ENCODE data around the gene TSPAN2. TPM values are rescaled to one million over a fixed set of nuclear protein-coding genes. Genes with fewer than 3 reads are reported as not detected.

The TSPAN2 gene
- total RNA-seq, result 10 to 100 TPM in 1 of 5 experiments, 1 to 10 TPM in 2, under 1 TPM in 1, not detected in 1; 0.30 to 12.0 (median 2.9) TPM
- polyA plus RNA-seq, result 1 to 10 TPM; 4.2 to 4.9 TPM
- total RNA-seq, result 2.3 reads per million, percentile 11 among the genes with 10 or more reads in this experiment

GRCh38 chr1:115089420-115090185, at the start of gene TSPAN2:
Gene TSPAN2, minus strand, starts transcription at chr1:115089503. Its CDS starts 71 bp downstream, at chr1:115089432.
- Mint-ChIP-seq H3K27me3 (peaks cover 0 to 29% (median 0%) of the 10 kb centered on the region in 5 donors), H3K4me3 (peak within 1 kb of the TSS; percentile 74 to 88 (median 84)), H3K36me3 (peaks cover 0 to 2% (median 0%) of the 10 kb centered on the region in 5 donors), H3K9me3 (peaks cover 0 to 3% (median 0%) of the 10 kb centered on the region in 11 donors), H3K27ac (peak within 1 kb of the TSS; percentile 7 to 93 (median 71)), H3K4me1 (peaks cover 10 to 54% (median 29%) of the 10 kb centered on the region in 7 donors)
- H3K9me3 ChIP-seq (ENCODE audit: control insufficient read depth in 2 of 3, low read length in 3 of 3), result no peaks in the 10 kb centered on the region
- peak within 1 kb of the TSS; percentile 69 for H3K27ac ChIP-seq (ENCODE audit: low read depth, low read length)
- ATAC-seq, result peak; percentile 90
- intact Hi-C loops (cut with micrococcal nuclease), result loop anchor here (1.0 to 10.0 kb wide), 5 partner anchors 10 to 1145 kb away; partner anchors contain the start of gene DENND2C (in 1 of the 2)
- H3K4me3 ChIP-seq (ENCODE audit: low read length), result peak within 1 kb of the TSS; percentile 76
- ChIA-PET POLR2A (interaction anchor here (0.9 to 1.0 kb wide), 2 partner anchors 10 to 24 kb away, joined by 3 to 4 read pairs; no protein-coding TSS in a partner anchor), CTCF (interaction anchor here (0.5 to 1.2 kb wide), 2 partner anchors 9 to 441 kb away, joined by 3 read pairs; no protein-coding TSS in a partner anchor)
- H3K4me1 ChIP-seq (ENCODE audit: control insufficient read depth in 2 of 2, insufficient read depth in 2 of 2, low read length in 2 of 2), result peaks cover 6 to 9% of the 10 kb centered on the region in 2 donors
- H3K27me3 ChIP-seq (ENCODE audit: control insufficient read depth in 2 of 2, insufficient read depth in 2 of 2, low read length in 2 of 2), result no peaks in the 10 kb centered on the region
- peak; percentile 43 to 63 (median 57) for DNase-seq
- no peaks in the 10 kb centered on the region for H3K36me3 ChIP-seq (ENCODE audit: control insufficient read depth in 2 of 3, insufficient read depth in 3 of 3, low read length in 3 of 3)

GRCh38 chr1:115138973-115139372, 49.7 kb upstream of the TSPAN2 start:
- peak; percentile 89 for ATAC-seq
- DNase-seq, result peak; percentile 25 to 63 (median 49)

GRCh38 chr1:115138271-115138670, 49.0 kb upstream of the TSPAN2 start:
- ATAC-seq (no peak), DNase-seq (no peak)
- Histone ChIP-seq H3K27ac (ENCODE audit: low read depth, low read length) (no peak overlapping the region), H3K9me3 (ENCODE audit: control insufficient read depth in 2 of 3, low read length in 3 of 3) (no peaks in the 10 kb centered on the region), H3K4me1 (ENCODE audit: control insufficient read depth in 2 of 2, insufficient read depth in 2 of 2, low read length in 2 of 2) (peaks cover 0 to 6% of the 10 kb centered on the region in 2 donors), H3K27me3 (ENCODE audit: control insufficient read depth in 2 of 2, insufficient read depth in 2 of 2, low read length in 2 of 2) (no peaks in the 10 kb centered on the region), H3K4me3 (ENCODE audit: low read length) (no peak overlapping the region), H3K36me3 (ENCODE audit: control insufficient read depth in 2 of 3, insufficient read depth in 3 of 3, low read length in 3 of 3) (no peaks in the 10 kb centered on the region)
- Mint-ChIP-seq H3K36me3 (no peaks in the 10 kb centered on the region), H3K4me3 (no peak overlapping the region), H3K4me1 (peaks cover 0 to 7% (median 4%) of the 10 kb centered on the region in 7 donors), H3K9me3 (no peaks in the 10 kb centered on the region), H3K27ac (no peak overlapping the region), H3K27me3 (peaks cover 5 to 31% (median 21%) of the 10 kb centered on the region in 5 donors)
- ChIA-PET CTCF (interaction anchor here (0.8 to 2.1 kb wide), 7 partner anchors 9 to 457 kb away, joined by 3 to 8 read pairs (median 3); no protein-coding TSS in a partner anchor), POLR2A (no interaction called here)
- intact Hi-C loops (cut with micrococcal nuclease), result loop anchor here (2.0 kb wide), 2 partner anchors 635 to 1459 kb away; no protein-coding TSS in a partner anchor

More at GRCh38 chr1:115138973-115139372, 49.7 kb upstream of the TSPAN2 start:
- Histone ChIP-seq H3K4me1 (ENCODE audit: control insufficient read depth in 2 of 2, insufficient read depth in 2 of 2, low read length in 2 of 2) (peaks cover 0 to 6% of the 10 kb centered on the region in 2 donors), H3K27ac (ENCODE audit: low read depth, low read length) (no peak overlapping the region), H3K27me3 (ENCODE audit: control insufficient read depth in 2 of 2, insufficient read depth in 2 of 2, low read length in 2 of 2) (no peaks in the 10 kb centered on the region), H3K4me3 (ENCODE audit: low read length) (no peak overlapping the region), H3K9me3 (ENCODE audit: control insufficient read depth in 2 of 3, low read length in 3 of 3) (no peaks in the 10 kb centered on the region), H3K36me3 (ENCODE audit: control insufficient read depth in 2 of 3, insufficient read depth in 3 of 3, low read length in 3 of 3) (no peaks in the 10 kb centered on the region)
- ChIA-PET POLR2A (no interaction called here), CTCF (interaction anchor here (0.6 to 1.5 kb wide), 5 partner anchors 9 to 330 kb away, joined by 3 to 5 read pairs (median 3); no protein-coding TSS in a partner anchor)
- intact Hi-C loops (cut with micrococcal nuclease), result loop anchor here (1.0 to 2.0 kb wide), 4 partner anchors 330 to 1458 kb away; no protein-coding TSS in a partner anchor
- Mint-ChIP-seq H3K9me3 (no peaks in the 10 kb centered on the region), H3K4me1 (peaks cover 0 to 7% (median 4%) of the 10 kb centered on the region in 7 donors), H3K27me3 (peaks cover 5 to 31% (median 21%) of the 10 kb centered on the region in 5 donors), H3K4me3 (peak overlapping the region; percentile 29 to 79 (median 58)), H3K27ac (no peak overlapping the region), H3K36me3 (no peaks in the 10 kb centered on the region)

GRCh38 chr1:115137191-115137590, 47.9 kb upstream of the TSPAN2 start:
- H3K27ac Mint-ChIP-seq, result no peak overlapping the region
- no peak for ATAC-seq
- DNase-seq, result no peak
- H3K4me3 ChIP-seq (ENCODE audit: low read length), result no peak overlapping the region
- H3K36me3 ChIP-seq (ENCODE audit: control insufficient read depth in 2 of 3, insufficient read depth in 3 of 3, low read length in 3 of 3), result no peaks in the 10 kb centered on the region
- no peak overlapping the region for H3K27ac ChIP-seq (ENCODE audit: low read depth, low read length)
- intact Hi-C loops (cut with micrococcal nuclease), result no loop called here
- H3K27me3 ChIP-seq (ENCODE audit: control insufficient read depth in 2 of 2, insufficient read depth in 2 of 2, low read length in 2 of 2), result no peaks in the 10 kb centered on the region
- no peaks in the 10 kb centered on the region for H3K36me3 Mint-ChIP-seq
- H3K9me3 Mint-ChIP-seq, result no peaks in the 10 kb centered on the region
- CTCF ChIA-PET, result interaction anchor here (0.7 to 2.1 kb wide), 4 partner anchors 9 to 458 kb away, joined by 3 to 8 read pairs (median 4); no protein-coding TSS in a partner anchor
- H3K4me3 Mint-ChIP-seq, result no peak overlapping the region
- no peaks in the 10 kb centered on the region for H3K9me3 ChIP-seq (ENCODE audit: control insufficient read depth in 2 of 3, low read length in 3 of 3)
- peaks cover 5 to 29% (median 21%) of the 10 kb centered on the region in 5 donors for H3K27me3 Mint-ChIP-seq
- H3K4me1 ChIP-seq (ENCODE audit: control insufficient read depth in 2 of 2, insufficient read depth in 2 of 2, low read length in 2 of 2), result peaks cover 0 to 6% of the 10 kb centered on the region in 2 donors
- peaks cover 0 to 7% (median 4%) of the 10 kb centered on the region in 7 donors for H3K4me1 Mint-ChIP-seq
- POLR2A ChIA-PET, result no interaction called here

DNA sequence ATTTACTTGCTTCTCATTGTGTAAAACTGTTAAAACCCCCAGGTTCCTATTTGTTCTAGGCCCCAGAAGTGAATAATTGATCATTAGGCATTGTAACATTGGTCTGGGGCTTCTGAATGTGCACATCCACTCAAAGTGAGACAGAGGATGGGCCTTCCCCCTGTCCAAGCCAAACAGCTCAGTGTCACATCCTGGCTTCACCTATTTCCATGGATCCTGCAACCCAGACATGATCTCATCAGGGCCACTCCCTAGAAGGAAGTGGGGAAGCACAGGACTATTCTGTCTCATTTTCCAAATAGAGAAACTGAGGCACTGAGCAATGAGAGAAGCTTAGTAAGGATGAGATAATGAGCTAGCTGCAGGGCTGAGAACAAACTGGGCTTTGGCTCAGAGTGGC, 47.4 kb upstream of the TSPAN2 start:
- Histone ChIP-seq H3K9me3 (ENCODE audit: control insufficient read depth in 2 of 3, low read length in 3 of 3) (no peaks in the 10 kb centered on the region), H3K36me3 (ENCODE audit: control insufficient read depth in 2 of 3, insufficient read depth in 3 of 3, low read length in 3 of 3) (no peaks in the 10 kb centered on the region), H3K27me3 (ENCODE audit: control insufficient read depth in 2 of 2, insufficient read depth in 2 of 2, low read length in 2 of 2) (no peaks in the 10 kb centered on the region), H3K4me1 (ENCODE audit: control insufficient read depth in 2 of 2, insufficient read depth in 2 of 2, low read length in 2 of 2) (peaks cover 0 to 6% of the 10 kb centered on the region in 2 donors), H3K27ac (ENCODE audit: low read depth, low read length) (no peak overlapping the region), H3K4me3 (ENCODE audit: low read length) (no peak overlapping the region)
- Mint-ChIP-seq H3K4me3 (no peak overlapping the region), H3K27me3 (peaks cover 5 to 29% (median 17%) of the 10 kb centered on the region in 5 donors), H3K36me3 (no peaks in the 10 kb centered on the region), H3K9me3 (no peaks in the 10 kb centered on the region), H3K27ac (no peak overlapping the region), H3K4me1 (peaks cover 0 to 7% (median 4%) of the 10 kb centered on the region in 7 donors)
- DNase-seq (no peak), ATAC-seq (no peak)
- ChIA-PET POLR2A (no interaction called here), CTCF (interaction anchor here (0.7 to 2.1 kb wide), 3 partner anchors 8 to 459 kb away, joined by 3 to 8 read pairs (median 5); no protein-coding TSS in a partner anchor)
- intact Hi-C loops (cut with micrococcal nuclease), result no loop called here

DNA sequence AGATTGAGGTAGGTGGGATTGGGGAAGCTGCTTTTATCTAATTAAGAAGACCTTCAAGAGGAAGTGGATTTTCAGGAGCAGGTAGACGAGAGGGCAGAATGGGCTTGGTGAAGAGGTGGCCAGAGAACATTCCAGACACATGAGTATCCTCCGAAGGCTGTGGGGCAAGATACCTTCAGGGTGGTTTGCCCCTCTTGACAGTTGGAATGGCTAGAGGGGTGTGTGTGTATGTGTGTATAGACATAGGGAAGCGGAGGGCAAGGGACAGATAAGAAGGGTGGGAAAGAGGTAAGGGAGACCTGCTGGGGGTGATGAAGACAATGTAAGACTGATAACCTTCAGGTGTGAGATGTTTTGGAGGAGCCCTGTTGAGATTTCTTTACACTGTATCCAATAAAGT, 46.8 kb upstream of the TSPAN2 start:
- no peak for DNase-seq
- no peaks in the 10 kb centered on the region for H3K9me3 Mint-ChIP-seq
- Histone ChIP-seq H3K27me3 (ENCODE audit: control insufficient read depth in 2 of 2, insufficient read depth in 2 of 2, low read length in 2 of 2) (no peaks in the 10 kb centered on the region), H3K9me3 (ENCODE audit: control insufficient read depth in 2 of 3, low read length in 3 of 3) (no peaks in the 10 kb centered on the region), H3K4me3 (ENCODE audit: low read length) (no peak overlapping the region), H3K27ac (ENCODE audit: low read depth, low read length) (no peak overlapping the region), H3K4me1 (ENCODE audit: control insufficient read depth in 2 of 2, insufficient read depth in 2 of 2, low read length in 2 of 2) (peaks cover 0 to 6% of the 10 kb centered on the region in 2 donors), H3K36me3 (ENCODE audit: control insufficient read depth in 2 of 3, insufficient read depth in 3 of 3, low read length in 3 of 3) (no peaks in the 10 kb centered on the region)
- ChIA-PET POLR2A (no interaction called here), CTCF (interaction anchor here (0.6 to 2.1 kb wide), 3 partner anchors 9 to 459 kb away, joined by 3 to 8 read pairs (median 3); no protein-coding TSS in a partner anchor)
- peaks cover 3 to 27% (median 14%) of the 10 kb centered on the region in 5 donors for H3K27me3 Mint-ChIP-seq
- H3K4me3 Mint-ChIP-seq, result no peak overlapping the region
- H3K36me3 Mint-ChIP-seq, result no peaks in the 10 kb centered on the region
- intact Hi-C loops (cut with micrococcal nuclease), result no loop called here
- H3K27ac Mint-ChIP-seq, result no peak overlapping the region
- peaks cover 0 to 7% (median 4%) of the 10 kb centered on the region in 7 donors for H3K4me1 Mint-ChIP-seq
- ATAC-seq, result no peak
